Measurements from ENCODE around the gene TRIP13. TPM values are rescaled to one million over a fixed set of nuclear protein-coding genes. Genes with fewer than 3 reads are reported as not detected.

Gene TRIP13
- total and polyA plus RNA-seq, 2 of the 13 experiments (the other 11 are each of a cell fraction or from before 2014, with no cell fraction given), result 13.5 to 33.0 TPM

DNA sequence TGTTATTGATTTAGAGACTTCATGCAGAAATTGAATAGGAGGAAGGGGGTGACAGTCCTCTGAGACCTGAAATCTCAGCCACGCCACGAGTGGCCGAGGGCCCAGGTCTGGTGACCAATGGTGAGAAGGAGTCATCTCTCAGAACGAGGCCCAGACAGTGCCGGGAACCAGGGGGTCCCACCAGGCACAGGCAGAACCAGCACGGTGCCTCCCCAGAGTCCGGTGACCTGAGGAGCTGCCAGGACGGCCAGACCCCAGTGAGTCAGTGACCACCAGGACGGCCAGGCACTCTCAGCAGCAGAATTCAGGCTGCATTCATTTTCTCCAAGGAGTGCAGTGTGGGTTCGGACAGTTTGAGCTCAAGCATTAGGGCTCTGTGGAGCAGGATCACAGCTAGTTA is 72.1 kb downstream of the TRIP13 start:
- Histone ChIP-seq H3K27ac (ENCODE audit: extremely low read length, insufficient read depth, low read length) (no peak overlapping the region), H3K9me3 (ENCODE audit: low read length) (no peaks in the 10 kb centered on the region), H3K27me3 (ENCODE audit: control insufficient read depth in 1 of 2, insufficient read depth in 2 of 2, low read length in 2 of 2) (peaks cover 8 to 80% of the 10 kb centered on the region in 2 experiments; a peak in 4 of 5 replicates), H3K4me2 (ENCODE audit: low read depth, low read length) (no peak overlapping the region), H3K9ac (ENCODE audit: insufficient read depth, low read depth, low read length) (no peak overlapping the region), H2AFZ (ENCODE audit: low read length) (no peak overlapping the region), H4K20me1 (ENCODE audit: insufficient read depth, low read length) (no peaks in the 10 kb centered on the region), H3K36me3 (replicated peaks in 1 of 2; ENCODE audit: control insufficient read depth in 1 of 2, insufficient read depth in 2 of 2, low read length in 2 of 2) (no peaks in the 10 kb centered on the region), H3K79me2 (ENCODE audit: insufficient read depth, low read length) (no peaks in the 10 kb centered on the region), H3K4me1 (ENCODE audit: insufficient read depth, low read length) (no peaks in the 10 kb centered on the region), H3K4me3 (replicated peaks in 1 of 3; ENCODE audit: insufficient read depth in 1 of 3, low read depth in 2 of 3, low read length in 3 of 3) (no peak overlapping the region)
- no TSS peak for BruUV-seq (replicated peaks)
- ATAC-seq, result no peak
- ChIA-PET POLR2A (no interaction called here), CTCF (ENCODE audit: low intra/inter-chr PET ratio, low total read pairs) (no interaction called here)
- intact Hi-C loops (cut with micrococcal nuclease; ENCODE audit: unreplicated experiment) (no loop called here), in situ Hi-C loops (cut with HindIII; ENCODE audit: extremely low pct_ligation_motif_present, low pct_unique_long_range_greater_than_20kb) (no loop called here)
- no peak for DNase-seq (ENCODE audit: low spot score)
- TF ChIP-seq ZNF235 (CRISPR knock-in tag; IDR thresholded peaks at IDR 0.05; ENCODE audit: borderline replicate concordance), result no peak
- TF ChIP-seq NBN (conservative IDR thresholded peaks at IDR 0.05), result no peak
- TF ChIP-seq, protein P1, sequence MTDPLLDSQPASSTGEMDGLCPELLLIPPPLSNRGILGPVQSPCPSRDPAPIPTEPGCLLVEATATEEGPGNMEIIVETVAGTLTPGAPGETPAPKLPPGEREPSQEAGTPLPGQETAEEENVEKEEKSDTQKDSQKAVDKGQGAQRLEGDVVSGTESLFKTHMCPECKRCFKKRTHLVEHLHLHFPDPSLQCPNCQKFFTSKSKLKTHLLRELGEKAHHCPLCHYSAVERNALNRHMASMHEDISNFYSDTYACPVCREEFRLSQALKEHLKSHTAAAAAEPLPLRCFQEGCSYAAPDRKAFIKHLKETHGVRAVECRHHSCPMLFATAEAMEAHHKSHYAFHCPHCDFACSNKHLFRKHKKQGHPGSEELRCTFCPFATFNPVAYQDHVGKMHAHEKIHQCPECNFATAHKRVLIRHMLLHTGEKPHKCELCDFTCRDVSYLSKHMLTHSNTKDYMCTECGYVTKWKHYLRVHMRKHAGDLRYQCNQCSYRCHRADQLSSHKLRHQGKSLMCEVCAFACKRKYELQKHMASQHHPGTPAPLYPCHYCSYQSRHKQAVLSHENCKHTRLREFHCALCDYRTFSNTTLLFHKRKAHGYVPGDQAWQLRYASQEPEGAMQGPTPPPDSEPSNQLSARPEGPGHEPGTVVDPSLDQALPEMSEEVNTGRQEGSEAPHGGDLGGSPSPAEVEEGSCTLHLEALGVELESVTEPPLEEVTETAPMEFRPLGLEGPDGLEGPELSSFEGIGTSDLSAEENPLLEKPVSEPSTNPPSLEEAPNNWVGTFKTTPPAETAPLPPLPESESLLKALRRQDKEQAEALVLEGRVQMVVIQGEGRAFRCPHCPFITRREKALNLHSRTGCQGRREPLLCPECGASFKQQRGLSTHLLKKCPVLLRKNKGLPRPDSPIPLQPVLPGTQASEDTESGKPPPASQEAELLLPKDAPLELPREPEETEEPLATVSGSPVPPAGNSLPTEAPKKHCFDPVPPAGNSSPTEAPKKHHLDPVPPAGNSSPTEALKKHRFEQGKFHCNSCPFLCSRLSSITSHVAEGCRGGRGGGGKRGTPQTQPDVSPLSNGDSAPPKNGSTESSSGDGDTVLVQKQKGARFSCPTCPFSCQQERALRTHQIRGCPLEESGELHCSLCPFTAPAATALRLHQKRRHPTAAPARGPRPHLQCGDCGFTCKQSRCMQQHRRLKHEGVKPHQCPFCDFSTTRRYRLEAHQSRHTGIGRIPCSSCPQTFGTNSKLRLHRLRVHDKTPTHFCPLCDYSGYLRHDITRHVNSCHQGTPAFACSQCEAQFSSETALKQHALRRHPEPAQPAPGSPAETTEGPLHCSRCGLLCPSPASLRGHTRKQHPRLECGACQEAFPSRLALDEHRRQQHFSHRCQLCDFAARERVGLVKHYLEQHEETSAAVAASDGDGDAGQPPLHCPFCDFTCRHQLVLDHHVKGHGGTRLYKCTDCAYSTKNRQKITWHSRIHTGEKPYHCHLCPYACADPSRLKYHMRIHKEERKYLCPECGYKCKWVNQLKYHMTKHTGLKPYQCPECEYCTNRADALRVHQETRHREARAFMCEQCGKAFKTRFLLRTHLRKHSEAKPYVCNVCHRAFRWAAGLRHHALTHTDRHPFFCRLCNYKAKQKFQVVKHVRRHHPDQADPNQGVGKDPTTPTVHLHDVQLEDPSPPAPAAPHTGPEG (CRISPR knock-in tag; IDR thresholded peaks at IDR 0.05), result no peak
- no peak for TF ChIP-seq POLR2G (IDR thresholded peaks at IDR 0.05; ENCODE audit: low read depth, low read length)
- no peak for TF ChIP-seq FOXA1 (IDR thresholded peaks at IDR 0.05)
- TF ChIP-seq FOXA1 (CRISPR knock-in tag; IDR thresholded peaks at IDR 0.05), result no peak
- TF ChIP-seq, protein P2, sequence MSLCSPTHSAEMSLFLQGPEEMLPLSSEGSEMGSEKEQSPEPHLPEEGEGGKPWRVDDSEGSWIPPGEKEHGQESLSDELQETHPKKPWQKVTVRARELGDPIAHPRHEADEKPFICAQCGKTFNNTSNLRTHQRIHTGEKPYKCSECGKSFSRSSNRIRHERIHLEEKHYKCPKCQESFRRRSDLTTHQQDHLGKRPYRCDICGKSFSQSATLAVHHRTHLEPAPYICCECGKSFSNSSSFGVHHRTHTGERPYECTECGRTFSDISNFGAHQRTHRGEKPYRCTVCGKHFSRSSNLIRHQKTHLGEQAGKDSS (CRISPR knock-in tag; IDR thresholded peaks at IDR 0.05; ENCODE audit: borderline replicate concordance, low read depth), result no peak
- TF ChIP-seq ZBTB7B (CRISPR knock-in tag; IDR thresholded peaks at IDR 0.05), result no peak
- TF ChIP-seq ZNF138 (CRISPR knock-in tag; IDR thresholded peaks at IDR 0.05; ENCODE audit: low read depth), result no peak
- no peak for TF ChIP-seq ZNF777 (CRISPR knock-in tag; IDR thresholded peaks at IDR 0.05)
- TF ChIP-seq POGZ (CRISPR knock-in tag; IDR thresholded peaks at IDR 0.05), result no peak
- no peak for TF ChIP-seq SRSF4 (IDR thresholded peaks at IDR 0.05; ENCODE audit: low read depth, low read length, poor library complexity, severe bottlenecking)
- TF ChIP-seq ELF1 (CRISPR knock-in tag; IDR thresholded peaks at IDR 0.05), result no peak
- WGBS (ENCODE audit: low lambda C conversion rate), result 22% methylated on average over 7 of the region's 10 CpGs
- no peak for FAIRE-seq

Data from HepG2 (cell line).